DMS 273 treated with DMSO at 0.1 percent for 48 hours (cell line): Measurements from ENCODE around the gene CYTL1.
"Not testable (repeated sequence)": the region's sequence is repeated elsewhere in the genome, so short reads cannot be mapped to it uniquely, and the experiment has no call there.

ENCODE experiments used
- DNase-seq: peaks from one replicate; lab custom pipeline; 2025; lab: John Stamatoyannopoulos, UW

Gene CYTL1

DNA sequence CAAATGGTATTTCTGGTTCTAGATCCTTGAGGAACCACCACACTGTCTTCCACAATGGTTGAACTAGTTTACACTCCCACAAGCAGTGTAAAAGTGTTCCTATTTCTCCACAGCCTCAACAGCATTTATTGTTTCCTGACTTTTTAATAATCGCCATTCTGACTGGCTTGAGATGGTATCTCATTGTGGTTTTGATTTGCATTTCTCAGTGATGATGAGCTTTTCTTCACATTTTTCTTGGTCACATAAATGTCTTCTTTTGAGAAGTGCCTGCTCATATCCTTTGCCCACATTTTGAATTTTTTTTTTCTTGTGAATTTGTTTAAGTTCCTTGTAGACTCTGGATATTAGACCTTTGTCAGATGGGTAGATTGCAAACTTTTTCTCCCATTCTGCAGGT lies 22.3 kb downstream of the CYTL1 start:
- DNase-seq = not testable (repeated sequence)

DNA sequence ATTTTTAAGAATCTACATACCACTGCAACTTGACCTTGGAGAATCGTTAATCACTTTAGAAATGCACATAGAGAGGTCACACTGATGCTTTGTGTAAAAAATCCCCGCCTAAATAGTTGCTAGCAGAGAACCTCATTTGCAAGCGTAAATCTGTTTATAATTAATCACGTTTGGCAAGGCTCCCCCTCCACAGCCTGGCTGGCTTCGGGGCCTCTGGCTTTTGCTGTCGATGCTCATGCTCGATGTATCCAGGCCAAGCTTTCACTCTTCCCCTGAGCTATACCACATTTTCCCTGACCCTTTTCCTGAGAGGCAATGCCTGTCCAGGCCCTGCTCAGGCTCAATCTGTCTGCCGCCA lies 23.4 kb downstream of the CYTL1 start:
- DNase-seq = no peak

DNA sequence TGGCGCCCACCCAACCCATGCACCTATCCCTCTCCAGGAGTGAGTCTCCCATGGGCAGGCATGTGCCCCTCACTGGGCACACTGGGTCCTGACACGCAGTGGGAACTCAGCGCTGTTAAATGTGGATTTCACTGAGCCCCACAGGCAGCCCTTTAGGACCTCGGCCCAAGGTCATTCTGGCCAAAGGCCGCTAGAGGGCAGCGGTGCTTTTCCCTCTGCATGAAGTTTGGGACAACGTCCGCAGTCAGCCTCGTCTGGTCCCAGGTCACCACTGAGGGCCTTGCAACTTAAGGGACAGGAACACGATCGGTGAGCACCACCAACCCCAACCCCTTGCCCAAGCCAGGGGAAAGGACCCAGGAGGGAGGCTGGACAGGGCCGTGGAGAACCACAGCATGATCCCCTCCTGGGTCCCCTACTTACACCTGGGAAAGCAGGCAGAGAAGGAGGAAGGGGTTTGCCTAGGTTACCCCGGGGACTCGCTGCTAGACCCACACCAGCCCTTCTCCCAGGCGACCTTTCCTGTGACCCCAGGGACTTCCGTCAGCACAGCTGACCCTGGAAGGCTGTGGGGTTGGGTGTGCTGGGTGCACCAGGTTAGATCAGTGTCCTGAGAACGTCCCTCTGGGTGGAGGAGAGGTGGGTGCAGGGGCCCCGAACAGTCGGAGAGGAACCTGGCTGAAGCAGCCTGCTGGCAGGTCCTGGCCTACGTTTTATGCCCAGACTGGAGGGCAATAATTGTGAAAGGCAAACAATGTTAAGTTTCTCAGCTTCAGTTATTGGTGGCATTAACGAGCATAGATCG lies 24.0 kb downstream of the CYTL1 start:
- DNase-seq = no peak

DNA sequence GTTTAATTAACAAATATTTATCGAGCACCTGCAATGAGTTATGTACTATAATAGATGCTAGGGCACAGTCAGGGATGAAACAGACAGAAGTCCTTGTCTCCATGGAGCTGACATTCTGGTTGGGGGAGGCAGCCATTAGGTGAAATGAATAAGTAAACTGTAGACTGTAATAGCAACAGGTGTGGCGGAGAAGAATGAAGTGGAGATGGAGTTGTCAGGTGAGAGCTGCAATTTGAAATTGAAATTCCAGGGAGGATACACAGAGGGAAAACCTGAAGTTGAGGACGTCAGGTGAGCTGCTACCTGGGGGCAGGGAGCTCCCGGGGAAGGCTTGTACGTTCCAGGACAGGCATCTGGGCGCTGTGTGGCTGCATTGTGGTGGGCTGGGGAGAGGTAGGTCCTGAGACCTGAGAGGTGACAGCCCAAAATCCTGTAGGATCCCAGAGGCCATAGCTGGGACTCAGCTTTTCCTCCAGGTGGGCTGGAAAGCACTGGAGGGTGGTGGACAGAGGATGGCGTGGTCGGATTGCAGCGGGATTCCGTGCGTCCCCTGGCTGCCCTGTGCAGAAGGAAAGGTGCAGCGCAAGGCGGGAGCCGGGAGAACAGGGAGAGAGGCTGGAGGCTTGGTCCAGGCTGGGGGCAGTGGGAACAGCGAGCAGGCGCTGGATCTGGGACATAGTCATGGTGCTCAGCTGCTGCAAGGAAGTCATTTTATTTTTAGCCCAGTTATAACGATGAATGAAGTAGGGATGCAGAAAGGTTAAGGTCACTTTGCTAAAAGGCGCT lies 24.8 kb downstream of the CYTL1 start:
- DNase-seq = no peak

DNA sequence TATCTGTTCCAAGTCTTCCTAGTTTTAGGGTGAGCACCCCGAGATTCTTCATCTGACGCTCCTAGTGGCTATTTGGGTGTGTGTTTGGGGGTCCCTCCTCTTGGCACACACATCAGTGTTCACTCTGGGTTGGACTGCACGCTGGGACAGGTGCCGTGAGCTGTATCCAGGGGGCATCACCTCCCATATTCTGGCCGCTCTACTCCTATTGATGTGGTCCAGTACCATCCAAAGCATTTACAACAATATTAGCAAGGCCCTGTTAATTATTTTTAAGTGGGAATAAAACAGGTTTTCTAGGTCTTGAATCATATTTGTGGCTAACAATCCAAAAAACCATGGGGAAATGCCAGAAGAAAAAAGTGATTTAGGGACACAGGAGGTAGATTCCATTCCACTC lies 26.4 kb downstream of the CYTL1 start:
- no peak for DNase-seq

DNA sequence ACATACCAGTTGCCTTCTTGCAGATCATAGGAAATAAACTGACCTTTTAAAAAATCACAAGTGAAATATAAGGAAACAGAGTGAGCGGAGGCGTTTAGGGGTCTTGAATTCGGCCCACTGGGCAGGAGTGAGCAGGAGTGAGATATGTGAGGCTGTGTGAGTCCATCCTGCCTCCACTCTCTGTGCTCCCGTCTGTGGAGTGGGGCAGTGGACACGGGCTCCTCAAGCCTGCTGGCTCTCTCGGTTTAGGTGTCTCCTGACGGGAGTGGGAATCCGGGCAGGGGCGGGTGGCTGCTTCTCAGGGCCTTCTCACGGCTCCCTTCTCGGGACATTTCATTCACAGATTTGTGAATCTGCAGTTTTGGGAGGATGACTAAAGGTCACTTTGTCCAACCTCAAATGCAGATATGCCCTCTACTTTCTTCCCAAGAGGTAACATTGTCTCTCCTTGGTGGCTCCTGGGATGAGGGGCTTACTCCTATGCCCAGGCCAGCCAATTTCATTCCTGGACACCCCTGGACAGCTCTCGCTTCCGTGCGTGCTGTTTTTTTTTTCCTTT lies 27.6 kb downstream of the CYTL1 start:
- no peak for DNase-seq

DNA sequence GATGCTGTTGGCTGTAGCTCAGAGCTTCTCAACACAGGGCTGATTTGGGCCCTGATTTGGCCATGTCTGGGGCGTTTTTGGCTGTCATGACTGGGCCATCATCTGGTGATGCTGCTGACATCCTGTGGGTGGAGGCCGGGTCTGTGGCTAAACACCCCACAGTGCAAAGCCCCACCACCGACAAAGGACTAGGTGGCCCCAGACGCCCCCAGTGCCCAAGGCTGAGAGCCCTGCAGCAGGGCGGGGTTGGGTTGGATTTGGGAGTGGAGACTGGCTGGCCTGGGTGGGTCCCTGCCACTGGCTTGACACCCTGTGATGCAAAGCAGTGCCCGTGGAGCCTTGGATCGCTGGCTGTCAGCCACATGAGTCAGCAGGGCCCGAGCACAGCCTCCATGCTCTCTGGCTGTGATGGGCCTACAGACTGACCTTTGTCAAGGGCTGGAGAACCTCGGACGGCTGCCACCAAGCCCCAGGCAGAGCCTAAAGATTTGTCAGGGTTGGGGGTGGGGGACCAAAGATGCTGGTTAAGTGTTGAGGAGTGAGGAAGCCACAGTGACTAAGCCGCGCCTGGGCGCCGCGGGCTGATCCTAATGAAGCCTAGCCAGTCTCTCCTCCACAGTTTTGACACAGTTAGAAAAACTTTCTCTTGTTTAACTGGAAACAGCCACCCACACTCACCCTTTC lies 28.3 kb downstream of the CYTL1 start:
- no peak for DNase-seq

DNA sequence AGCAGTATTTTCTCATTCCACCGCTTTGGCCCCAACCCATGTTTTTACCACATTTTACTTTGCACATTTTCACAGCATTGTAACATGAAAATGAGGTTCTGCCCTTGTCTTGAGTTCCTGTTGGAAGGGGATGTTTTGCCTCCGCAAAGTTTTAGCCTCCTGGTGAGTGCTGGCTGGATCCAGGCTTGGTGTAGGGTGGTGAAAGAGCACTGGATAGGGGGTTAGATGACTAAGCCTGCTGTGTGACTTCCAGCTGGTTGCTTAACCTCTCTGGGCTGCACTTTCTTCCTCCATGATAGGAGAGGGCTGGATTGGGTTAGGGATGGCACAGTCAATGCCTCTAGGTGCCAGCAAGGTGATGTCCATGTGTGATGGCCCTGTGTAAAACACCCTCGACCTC lies 28.9 kb downstream of the CYTL1 start:
- DNase-seq = no peak

DNA sequence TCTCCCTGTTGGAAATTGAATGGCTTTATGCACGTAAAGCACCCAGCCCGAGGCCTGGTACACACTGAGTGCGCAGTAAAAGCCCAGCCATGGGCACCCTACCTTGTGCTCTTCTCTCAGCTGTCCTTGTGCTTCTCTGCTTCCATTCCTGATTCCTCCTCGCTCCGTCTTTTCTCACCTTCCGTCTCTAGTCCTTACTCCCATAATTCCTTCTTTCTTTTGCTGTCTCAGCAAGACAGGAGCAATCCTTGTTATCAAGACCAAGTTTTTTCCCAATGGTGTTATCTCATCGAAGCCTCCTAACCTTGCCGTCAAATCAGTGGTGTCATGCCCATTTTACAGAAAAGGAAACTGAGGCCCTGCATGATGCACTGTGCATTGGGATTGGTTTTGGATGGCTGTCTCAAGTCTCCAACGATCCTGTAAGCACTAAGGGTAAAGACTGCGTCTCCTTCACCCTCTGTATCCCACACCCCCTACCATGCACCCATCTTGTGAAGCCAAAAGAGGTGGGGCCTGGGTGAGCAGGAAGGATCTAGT lies 30.1 kb downstream of the CYTL1 start:
- no peak for DNase-seq

DNA sequence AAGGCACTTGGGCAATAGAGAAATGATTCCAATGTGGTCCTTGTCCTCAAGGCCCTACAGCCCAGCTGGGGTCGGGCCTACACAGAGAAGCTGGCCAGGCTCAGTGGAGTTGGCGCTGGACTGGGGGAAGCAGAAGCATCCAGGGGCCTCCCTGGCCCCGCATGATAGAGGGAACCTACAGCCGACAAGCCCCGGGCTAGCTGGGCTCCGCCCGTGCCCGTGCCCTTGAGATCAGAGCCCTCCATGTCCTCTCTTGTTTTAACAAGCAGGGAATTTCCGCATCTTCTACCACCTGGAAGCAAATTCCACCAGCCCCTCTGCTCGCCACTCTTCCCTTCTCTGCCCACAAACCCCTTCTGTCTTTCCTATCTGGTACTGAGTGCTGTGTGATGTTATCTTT lies 31.6 kb downstream of the CYTL1 start:
- DNase-seq = no peak

DNA sequence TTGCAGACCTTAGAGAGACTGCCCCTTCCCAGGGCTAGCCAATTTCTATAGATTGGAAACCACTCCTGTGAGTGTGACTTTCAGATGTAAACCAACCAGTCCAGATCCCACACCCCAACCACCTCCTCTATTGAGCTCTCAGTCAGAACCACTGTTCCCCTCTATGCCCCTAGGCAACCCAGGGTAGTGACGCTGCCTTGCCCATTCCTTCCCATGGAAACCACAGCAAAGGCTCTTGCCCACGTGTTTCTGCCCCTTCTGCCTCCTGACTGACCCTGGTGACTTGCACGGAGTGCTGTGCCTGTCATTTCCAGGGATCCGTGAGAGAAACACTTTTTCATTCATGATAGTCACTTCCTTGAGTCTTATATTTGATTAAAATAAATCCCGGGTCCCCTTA lies 32.4 kb downstream of the CYTL1 start:
- DNase-seq = no peak

DNA sequence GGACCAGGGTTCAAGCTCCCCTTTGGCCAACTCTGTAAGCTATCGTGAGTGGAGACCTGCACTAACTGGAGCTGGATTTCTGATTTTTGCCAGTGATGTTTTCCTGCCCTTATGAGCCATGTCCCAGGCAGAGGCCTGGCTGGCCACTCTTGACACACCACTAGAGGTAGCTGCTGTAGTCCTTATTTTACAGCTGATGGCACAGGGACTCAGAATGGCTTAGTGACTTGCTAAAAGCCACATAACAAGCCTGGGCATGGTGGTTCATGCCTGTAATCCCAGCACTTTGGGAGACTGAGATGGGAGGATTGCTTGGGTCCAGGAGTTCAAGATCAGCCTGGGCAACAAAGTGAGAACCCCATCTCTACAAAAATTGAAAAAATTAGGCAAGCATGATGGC lies 33.4 kb downstream of the CYTL1 start:
- DNase-seq = no peak

DNA sequence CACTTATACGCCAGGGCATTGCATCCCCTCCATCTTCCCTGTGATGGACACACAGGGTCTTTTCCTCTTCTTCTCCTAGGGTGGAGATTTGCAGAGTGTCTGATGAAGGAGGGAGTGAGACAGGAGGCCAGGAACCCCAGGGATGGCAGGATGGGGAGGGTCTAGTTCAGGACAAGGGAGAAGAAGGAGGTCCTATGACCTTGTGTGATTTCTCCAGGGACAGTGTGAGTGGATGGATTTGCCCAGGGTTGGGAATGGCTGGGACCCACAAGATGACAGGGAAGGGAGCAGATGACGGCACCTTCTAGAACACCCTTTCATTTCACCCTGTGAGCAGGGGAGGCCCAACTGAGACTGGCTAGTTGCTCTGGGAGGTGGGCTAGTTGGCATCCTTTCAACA lies 34.2 kb downstream of the CYTL1 start:
- DNase-seq = no peak

DNA sequence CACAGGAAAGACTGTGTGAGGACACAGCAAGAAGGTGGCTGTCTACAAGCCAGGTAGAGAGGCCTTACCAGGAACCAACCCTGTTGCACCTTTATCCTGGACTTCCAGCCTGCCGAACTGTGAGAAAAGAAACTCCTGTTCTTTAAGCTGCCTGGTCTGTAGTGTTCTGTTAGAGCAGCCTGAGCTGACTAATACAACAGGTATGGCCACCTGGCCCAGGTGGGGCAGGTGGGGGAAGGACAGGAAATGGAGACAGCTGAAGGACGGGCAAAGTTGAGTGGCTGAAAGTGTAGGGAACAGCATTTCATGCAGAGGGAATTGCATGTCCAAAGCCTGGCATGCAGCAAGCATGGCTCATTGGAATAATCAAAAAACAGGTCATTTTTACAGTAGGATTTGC lies 35.1 kb downstream of the CYTL1 start:
- no peak for DNase-seq

DNA sequence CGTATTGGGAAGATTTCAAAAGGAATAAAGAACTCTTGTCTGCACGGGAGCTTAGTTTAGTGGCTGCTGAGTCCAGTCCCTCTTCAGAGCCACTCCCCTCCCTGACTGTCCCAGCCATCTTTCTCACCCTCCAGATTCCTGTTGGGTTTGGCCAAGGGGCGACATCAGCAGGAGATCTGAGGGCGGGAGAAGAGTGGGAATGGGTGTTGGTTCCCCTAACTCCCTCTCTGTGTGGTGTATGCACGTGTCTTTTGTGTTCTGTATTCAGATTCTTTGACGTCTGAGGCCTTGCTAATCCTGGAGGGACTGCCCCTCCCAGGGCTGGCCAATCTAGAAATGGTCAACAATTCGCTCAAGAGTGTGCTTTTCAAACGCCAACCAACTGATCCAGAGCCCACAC lies 37.4 kb downstream of the CYTL1 start:
- no peak for DNase-seq

DNA sequence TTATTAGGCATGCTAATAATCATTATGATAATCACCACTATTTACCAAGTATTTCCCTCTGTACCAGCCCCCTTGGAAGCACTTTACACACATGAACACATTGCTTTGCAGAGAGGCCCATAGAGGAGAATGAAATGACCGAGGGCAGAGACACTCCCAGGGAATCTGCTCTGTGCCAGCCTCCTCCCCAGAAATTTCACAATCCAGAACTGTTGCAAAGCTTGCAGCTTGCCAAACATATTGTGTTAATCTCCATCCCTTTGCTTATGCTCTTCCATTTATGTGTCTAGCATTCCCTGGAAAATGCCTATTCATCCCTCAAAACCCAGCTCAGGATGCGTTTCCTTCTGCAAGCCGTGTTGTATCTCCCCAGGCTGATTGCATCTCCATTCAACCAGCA lies 37.8 kb downstream of the CYTL1 start:
- DNase-seq = no peak

DNA sequence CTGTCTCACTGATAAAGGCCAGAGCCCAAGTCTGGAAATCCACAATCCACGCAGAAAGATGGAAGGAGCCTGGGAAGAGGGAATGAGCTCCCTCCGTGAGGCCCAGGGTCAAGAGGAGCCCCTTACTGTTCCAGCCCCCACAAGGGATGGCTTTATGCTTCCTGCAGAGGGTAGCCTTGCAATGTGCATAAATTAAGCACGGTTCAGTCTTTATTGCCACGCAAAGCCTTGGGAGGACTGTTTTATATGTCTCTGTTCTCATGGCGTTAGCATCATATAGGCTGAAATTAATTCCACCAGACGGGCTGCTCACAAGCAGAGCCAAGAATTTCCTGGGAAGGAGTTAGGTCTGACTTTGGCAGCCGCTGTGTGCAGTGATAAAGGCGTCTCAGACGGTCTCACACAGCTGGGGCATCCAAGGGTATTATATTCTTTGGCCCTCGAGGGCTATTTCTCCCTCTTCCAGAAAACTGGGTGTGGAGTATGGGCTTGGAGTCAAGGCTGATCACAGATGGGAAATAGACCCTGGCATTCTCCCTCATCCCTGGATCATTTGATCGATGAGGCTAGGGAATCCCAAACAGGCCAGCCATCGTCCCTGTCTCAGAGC lies 38.5 kb downstream of the CYTL1 start:
- DNase-seq = no peak

DNA sequence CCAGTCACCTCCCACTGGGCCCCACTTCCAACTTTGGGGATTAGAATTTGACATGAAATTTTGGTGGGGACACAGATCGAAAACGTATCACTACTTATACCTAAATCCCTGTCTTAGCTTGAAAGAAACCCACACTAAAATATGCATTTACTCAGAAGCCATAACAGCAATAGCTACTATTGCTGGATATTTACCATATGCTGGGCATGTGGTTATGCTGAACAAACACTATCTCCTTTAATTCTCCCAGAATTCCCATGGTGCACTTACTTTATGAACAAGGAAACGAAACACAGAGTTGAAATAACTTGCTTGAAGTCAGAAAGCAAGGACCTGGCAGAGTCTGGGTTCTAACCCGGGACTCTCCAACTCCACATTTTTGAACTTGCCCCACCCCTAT lies 39.3 kb downstream of the CYTL1 start:
- no peak for DNase-seq

DNA sequence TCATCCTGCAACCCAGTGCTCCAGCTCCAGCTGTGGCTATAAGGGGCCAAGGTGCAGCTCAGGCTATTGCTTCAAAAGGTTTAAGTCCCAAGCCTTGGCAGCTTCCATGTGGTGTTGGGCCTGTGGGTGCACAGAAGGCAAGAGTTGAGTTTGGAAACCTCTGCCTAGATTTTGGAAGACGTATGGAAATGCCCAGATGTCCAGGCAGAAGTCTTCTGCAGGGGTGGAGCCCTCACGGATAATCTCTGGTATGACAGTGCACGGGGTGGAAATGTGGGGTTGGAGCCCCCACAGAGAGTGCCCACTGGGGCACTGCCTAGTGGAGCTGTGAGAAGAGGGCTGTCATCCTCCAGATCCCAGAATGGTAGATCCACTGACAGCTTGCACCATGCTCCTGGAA lies 44.5 kb downstream of the CYTL1 start:
- DNase-seq = no peak

DNA sequence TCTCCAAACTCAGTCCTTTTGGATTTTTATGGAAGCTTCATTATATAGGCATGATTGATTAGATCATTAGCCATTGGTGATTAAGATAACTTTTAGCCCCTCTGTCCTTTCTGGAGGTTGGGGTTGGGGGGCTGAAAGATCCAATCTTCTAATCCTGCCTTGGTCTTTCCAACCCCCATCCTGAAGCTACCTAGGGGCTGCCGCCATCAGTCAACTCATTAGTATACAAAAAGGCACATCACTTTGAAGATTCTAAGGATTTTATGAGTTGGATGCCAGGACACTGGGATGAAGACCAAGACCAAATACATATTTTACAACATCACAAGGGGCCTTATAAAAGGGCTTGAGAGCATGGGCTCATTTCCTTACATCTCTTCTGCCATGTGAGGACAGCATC lies 47.5 kb downstream of the CYTL1 start:
- DNase-seq = no peak

DNA sequence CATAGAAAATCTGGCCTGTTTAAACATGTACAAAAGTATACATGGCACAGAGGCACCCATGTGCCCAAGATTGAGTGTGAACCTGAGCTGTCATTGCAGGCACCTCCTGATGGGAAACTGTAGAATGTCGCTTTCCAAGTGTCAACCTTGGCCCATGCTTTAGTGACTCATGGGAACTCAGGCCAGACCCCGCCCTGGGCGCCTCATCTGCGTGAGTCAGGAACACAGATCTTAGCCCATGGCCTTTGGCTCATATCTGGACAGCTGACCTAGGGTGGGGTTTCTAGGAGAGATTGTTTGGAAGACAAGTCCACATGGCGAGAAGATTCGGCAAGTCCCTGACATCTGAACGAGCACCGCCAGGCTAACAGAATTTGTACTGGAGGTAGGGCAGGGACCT lies 50.0 kb downstream of the CYTL1 start:
- no peak for DNase-seq

DNA sequence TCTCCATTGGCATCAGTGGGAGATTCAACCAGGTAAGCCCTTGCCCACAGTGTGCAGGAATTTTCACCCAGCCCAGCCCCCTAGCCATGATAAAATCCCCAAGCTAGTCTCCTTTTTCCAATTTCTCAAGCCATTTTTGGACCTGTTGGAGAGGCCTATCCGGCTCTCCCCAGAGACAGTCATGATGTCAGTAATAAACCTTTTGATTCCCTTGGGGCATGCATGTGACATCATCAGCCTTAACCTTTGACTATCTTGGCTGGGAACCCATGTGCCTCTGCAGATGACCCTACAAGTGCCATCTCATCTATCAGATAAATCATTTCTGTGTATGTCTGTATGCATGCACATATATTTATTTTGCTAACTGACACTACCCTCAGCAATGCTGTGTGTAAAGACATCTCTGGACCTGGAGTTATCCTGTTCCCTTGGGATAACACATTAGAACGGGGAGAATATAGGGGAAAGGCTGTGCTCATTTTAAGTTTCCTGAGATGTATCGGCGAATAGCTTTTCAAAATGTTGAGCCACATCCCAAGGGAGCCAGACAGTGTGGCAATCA lies 51.0 kb downstream of the CYTL1 start:
- DNase-seq = no peak
